ENCODE results near the gene HS3ST3A1. TPM values are rescaled to one million over a fixed set of nuclear protein-coding genes. Genes with fewer than 3 reads are reported as not detected.

HS3ST3A1 gene
- polyA plus RNA-seq, 1 donor, result 1.0 TPM

DNA sequence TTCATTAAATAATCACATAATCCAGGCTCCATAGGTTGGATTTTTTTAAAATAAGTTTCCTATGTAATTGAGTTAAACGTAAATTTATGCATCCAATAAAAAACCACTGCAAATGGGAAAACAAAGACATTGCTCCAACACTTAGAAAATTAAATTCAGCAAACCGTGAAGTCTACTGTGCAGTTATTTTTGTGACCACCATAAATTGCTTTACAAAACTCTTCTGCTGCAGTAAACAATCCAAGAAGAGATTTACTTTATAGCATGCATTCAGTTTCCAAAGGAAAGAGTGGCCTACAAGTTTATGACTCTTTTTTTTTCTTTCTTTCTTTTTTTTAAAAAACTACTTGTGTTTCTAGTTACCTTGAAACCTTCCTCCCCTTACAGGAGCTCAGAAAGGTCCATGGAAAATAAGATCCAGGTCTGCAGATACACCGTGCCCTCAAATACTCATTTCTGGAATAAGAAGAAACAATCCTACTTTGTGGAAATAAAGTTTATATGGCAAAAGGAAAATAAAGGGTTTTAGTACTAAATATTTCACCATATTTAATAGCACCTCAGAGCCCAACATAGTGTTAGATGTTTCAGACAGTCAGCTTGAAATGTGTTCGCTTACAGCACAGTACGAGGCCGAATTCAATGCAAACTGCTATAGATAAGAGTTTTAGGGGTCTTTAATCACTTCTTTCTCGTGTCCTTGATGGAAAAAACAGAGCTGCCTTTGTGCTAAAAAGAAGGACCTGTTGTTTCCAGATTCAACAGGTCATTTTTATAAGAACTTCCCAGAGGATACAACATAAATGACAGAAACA is 3.2 kb downstream of the HS3ST3A1 start:
- no peak for DNase-seq (ENCODE audit: low read depth)

DNA sequence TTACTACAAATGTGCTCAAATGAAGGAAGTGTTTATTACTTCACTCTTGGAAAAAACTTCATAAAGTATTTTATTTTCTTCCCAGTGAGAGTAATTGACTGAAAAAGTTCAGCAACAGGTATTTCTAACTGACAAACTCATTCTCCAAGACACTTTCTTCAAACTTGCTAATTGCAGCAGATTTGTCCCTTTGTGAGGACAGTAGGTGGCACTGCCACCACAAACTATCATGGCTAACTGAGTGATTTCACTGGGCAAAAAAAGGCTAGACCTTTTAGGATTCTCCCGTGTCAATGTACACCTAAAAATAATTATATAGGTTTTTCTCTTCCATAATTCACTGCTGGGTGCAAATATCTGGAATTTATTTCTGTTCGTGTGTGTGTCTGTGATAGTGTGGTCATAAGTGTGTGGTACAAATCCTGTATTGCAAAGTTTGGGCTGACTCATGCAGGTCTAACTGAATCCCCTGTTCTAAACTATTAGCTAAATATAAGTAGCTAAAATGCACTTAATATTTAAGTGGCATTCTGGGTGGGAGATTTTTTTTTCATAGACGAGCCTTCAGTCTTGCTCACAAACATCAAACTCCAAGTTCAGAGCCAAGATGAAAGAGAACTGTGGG is 3.9 kb downstream of the HS3ST3A1 start:
- DNase-seq (ENCODE audit: low read depth), result no peak

DNA sequence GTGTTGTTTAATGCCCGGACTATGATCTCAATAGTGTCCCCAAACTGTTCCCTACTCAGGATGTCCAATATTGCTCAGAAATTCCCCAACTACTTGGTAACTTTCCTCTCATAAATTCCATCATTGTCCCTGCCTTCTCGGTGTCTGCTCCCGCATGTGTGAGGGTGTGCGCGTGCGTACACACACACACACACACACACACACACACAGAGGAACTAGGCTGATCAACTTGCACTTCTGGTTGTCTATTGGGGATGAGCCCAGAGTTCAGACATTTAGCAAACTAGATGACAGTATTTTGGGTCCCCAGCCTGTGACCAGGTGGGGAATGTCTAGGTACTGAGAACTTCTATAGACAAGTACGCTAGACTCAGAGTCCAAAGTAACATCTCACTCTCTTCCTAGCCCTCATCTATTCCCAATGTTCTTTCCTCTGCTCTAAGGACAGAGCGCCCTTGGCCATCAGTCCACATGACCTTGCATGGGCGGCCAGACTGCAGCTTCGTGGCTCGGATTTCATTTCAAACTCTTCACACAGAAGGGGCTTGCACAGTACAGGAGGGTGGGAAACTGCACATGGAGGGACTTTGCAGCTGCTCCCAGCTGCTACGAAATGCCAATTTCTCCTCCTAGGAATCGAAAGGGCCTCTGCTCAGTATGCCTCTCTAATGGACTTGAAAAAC is 5.3 kb downstream of the HS3ST3A1 start:
- DNase-seq (ENCODE audit: low read depth), result no peak

DNA sequence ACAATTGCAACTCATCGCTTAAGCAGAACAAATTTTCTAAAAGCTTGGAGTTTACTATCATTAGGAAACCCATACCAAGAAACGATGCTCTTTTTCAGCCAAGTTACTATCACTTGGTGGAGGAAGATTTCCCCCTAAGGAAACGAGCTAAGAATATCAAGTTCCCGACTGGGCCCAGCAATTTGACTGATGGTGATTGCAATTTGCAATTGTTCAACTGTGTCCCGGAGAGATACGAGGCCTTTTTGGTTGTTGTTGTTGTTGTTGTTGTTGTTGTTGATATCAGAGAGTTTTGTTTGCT is 6.2 kb downstream of the HS3ST3A1 start:
- DNase-seq (ENCODE audit: low read depth), result no peak

DNA sequence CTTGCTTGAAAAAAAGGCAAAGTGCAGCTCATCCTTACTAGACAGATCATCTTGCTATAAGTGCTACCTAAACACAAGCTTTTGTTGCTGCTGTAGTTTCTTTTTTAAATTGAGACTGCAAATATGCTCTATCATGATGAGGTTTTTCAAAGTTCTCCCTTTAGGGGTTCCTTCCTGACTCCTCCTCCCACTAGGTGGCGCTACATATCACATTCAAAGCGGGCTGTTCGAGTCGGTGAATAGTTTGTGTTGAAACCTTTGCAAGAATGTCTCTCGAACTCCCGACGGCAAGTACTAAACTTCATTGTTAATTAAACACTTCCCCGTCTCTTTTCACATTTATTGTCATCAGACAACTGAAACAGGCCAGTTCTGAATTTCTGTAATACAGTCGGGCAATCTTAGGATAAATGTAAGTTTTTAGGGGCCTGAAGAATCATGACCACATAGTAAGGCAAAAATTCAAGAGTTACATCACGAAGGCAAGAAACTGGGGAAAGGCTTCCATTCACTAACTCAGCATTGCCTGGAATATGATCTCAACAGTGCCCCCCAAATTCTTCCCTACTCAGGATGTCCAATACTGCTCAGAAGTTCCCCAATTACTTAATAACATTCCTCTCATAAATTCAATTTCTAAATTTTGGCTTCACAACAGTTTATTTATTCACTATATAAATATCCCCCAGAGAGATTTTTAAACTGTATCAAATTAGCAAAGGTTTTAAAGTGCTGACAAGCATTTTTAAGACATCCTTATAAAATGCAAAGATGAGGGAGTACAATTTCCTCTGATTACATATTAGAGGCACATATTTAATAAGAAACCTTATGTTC is 6.7 kb downstream of the HS3ST3A1 start:
- peak; percentile 81 for DNase-seq (ENCODE audit: low read depth)

DNA sequence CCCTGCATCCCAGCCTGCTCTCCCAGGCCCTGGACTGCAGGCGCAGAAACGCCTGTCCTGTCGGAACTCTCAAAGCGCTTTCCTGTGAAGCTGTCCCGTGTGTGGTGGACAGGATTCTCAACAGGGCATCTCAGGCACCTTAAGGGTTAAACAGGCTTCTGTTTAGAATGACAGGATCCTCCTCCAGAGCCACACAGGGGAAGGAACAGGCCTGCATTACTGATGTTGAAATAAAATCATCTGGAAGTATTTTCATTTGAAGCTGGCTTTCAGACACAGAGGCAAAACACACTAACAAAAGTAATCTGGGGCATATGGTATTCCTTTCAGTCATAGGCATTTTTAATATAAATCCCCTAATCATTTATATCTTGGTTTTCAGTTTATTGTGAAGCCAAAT is 7.4 kb downstream of the HS3ST3A1 start:
- DNase-seq (ENCODE audit: low read depth), result no peak

DNA sequence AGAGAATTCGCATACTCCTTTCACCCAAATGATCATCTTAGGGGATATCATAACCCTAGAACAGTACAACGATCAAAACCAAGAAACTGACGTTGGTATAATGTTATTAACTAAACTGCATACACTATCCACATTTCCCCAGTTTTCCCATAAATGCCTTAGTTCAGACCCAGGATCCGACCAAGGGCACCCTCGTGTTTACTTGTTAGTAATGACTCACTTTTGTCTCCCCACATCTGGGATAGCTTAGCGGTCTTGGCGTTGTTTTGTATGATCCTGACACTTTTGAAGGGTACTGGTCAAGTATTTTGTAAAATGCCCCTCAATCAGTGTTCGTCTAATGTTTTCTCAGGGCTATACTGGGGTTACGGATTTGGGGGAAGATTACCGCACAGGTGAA is 8.0 kb downstream of the HS3ST3A1 start:
- DNase-seq (ENCODE audit: low read depth), result no peak

DNA sequence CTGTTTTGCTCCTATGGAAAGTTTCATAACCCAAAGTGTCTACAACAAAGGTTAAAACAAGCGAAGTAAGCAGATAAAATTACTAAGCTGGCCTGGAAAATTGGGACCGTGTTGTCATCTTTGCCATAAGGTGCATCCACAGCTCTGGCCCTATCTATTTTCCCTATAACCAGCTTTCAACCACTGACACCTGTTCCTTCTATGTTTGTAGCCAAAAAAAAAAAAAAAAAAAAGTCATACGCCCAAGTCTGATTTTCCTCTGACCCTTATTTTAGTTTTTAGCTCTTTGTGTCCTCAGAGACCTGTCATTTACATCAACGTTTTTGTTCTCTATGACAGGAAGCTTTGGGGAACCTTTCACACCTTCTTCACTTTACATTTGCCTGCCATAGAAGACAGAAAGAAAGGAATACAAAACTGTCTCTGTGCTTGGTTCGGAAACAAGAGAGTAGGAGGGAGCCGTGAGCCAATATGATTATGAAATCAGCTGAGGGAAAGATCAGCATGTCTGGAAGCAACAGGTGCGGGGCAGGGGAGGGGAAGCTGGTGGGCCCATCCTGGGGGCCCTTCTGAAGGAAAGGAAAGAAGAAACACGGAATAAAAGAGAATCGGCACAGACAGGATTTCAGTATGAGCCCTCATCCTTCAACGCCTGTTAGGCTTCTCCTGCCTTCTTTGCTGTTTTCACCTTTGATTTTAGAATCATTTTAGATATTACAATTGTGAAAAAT is 8.5 kb downstream of the HS3ST3A1 start:
- DNase-seq (ENCODE audit: low read depth), result no peak

DNA sequence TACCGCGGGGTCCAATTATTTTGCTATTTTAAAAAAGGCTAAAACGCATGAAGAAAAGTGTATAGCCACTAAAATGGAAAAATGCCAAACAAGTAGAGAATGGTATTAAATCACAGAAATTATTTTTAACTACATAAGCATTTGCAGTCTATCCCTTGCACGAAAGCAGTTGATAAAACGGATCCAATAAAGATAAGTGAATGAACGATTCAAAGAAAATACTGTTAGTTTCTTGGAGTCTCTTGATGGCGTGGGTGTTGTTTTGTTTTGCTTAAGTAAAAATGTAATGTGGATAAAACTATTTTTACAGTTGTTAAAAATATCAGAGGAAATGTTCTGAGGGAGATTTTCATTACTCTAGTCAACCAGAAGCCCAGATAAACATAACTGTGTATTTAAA is 9.3 kb downstream of the HS3ST3A1 start:
- no peak for DNase-seq (ENCODE audit: low read depth)

DNA sequence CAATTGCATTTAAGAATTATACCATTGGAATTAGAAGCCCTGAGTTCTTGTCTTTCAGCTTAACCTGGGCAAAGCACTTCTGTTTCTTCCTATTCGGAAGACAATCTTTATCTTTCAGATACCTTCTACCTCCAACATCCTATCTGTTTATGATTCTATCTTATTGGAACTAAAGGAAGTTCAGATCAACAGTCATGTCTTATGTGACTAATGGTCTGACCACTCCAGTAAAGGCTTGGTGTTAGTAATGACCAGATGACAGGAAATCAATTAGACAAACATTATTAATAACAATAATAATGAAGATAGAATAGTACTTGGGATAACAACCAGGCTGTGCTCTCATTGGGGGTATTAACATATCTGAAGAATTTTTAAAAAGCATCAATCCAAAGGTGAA is 11.3 kb downstream of the HS3ST3A1 start:
- DNase-seq (ENCODE audit: low read depth), result no peak

DNA sequence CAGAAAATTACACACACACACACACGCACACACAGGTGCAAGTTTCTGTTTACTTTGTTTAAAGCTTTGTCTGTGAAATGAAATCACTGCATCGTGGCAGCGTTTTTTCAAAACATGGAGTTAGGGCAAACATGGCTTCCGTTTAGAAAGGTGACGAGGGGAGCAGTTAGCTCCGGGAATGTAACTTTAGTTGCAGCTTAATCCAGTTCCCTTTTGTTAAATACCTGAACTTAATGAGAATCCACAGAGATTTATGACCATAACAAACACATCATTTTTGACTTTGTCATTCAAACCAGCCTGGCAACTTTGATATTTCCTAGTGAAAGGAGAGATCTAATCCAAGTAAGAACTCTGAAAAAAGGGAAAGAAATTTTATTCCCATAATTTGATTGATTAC is 12.1 kb downstream of the HS3ST3A1 start:
- DNase-seq (ENCODE audit: low read depth), result no peak

DNA sequence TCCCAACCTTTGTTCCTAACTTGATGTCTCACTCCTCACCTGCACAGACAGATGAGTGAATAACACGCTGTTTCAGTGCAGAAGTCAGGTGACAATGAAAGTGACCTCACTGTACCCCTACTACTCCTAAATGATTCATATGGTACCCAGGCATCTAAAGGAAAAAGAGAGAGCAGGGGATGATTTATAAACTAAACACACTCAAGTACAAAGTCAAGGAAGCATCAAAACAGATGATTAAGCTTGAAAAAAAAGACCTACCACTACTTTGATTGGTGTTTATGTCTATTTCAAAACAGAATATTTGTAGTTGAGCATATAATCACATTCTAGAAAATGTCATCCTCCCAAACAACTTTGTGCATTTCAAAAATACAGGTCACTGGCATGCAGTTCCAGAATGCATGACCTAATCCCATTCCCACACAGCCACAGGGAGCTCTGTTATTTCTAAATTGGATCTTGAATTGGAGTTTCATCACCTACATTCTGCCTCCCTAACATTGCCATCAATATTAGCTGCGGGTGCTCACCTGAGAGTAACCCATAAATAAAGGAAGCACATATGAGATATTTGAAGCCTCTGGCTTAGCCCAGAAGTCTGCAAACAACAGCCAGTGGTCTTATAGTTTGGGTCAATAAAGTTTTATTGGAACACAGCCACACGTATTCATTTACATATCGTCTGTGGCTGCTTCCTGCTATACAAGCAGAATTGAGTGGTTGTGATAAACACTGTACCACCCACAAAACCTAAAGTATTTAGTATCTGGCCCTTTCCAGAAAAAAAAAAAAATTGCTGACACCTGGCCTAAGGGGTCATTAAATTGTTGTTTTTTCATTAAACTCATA is 14.0 kb downstream of the HS3ST3A1 start:
- no peak for DNase-seq (ENCODE audit: low read depth)

DNA sequence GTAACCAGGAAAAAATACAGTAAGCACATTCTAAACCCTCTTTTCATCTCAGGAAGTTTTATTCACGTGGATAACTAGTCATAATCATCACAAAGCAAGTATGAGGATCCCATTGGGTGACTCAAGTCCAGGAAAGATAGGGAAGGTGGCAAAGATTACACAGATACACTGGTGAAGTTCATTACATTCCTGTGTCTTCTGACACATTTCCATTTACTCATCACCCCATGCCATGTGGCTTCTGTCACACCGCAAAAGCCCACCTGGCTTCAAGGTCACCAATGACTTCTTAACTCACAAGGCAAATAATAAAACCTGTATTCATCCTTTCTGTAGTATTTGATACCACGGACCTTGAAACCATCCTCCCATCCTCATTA is 17.0 kb downstream of the HS3ST3A1 start:
- no peak for DNase-seq (ENCODE audit: low read depth)

DNA sequence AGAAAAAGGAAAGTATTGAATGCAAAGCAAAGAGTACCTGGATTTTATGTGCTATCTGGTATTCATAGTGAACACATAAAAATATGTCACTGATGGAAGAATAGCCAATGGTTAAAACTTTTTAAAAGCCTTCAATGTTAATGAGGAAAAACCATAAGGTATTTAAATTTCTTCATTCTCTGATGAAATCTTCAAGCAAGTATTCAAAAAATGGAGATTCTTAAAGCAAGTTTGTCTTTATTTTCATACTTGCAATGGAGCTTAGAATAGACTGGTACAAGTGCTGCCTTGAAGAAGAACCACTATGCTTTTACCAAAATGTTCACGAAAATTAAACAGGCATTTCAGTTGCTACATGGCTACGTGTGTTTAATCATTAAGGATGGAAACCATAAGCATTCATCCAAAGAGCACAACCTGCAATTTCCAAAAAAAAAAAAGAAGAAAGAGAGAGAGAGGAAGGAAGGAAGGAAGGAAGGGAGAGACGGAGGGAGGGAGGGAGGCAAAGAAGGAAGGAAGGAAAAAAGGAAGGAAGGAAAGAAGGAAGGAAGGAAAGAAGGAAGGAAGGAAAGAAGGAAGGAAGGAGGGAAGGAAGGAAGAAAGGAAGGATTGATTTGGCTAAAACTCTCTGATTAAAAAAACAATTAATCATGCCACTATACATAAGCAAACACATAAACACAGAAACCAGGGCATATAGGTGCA is 17.6 kb downstream of the HS3ST3A1 start:
- no peak for DNase-seq (ENCODE audit: low read depth)

DNA sequence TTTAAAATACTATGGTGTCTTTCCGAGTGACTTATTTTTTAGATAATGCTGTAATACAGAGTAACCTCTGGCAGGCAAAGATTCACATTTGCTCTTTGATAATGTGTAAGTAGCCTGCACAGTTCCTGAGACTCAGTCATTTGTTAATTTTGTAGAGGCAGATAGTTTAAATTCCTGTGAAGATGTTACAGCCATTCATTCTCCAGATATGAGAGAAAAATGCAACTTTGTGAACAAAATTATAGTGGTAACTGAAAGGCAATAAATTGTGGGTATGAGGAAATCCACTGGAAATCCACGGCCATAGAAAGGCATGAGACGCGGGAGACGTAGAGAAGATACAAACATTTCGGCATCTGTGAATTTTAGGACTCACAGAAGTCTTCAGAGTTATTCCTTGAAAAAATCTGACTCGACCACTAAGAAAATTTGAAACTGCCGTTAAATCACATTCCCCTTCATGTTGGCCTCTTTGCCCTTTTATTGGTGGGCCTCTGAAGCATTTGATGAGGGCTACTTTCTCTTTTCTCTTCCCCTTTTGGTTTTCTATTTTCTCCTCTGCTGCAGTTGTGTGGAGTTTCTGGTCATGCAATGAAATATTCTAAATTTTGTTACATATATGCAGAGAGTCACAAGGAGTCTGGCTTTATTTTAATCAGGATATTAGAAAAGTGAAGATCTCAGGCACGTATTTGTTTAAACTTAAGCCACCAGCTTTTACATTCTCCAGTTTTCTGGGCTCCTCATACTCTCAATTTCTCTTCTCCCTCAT is 18.8 kb downstream of the HS3ST3A1 start:
- no peak for DNase-seq (ENCODE audit: low read depth)

DNA sequence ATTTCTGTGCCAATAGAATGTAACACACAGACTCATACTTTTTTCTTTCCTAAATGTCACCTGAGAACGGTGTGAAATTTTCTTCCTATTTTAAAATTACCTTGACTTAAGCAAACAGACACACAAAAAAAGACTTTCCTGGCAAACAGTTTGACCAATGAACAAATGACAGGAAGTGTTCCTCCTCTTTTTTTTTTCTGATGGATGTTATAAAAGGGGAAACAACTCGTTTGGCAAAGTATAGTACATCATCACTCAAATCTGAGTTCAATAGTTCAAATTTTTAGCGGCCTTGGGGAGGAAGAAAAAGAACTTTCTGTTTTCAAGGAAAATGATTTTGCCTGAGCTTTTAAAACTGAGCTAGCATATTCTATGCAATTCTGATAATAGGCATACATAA is 19.8 kb downstream of the HS3ST3A1 start:
- DNase-seq (ENCODE audit: low read depth), result no peak

DNA sequence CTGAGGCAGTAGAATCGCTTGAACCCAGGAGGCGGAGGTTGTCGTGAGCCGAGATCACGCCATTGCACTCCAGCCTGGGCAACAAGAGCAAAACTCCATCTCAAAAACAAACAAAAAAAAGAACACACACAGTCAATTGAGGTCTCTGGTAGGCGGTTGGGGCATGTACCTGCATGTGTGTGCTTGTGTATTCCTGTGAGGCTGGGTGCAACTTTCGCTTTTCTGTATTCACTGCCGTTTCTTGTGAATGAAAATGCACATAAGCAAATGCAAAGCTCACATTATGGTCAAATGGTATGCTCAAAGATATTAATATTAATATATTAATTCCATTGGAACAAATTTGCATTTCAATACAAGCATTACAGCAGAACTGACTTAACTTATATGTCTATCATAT is 20.9 kb downstream of the HS3ST3A1 start:
- DNase-seq (ENCODE audit: low read depth), result no peak

DNA sequence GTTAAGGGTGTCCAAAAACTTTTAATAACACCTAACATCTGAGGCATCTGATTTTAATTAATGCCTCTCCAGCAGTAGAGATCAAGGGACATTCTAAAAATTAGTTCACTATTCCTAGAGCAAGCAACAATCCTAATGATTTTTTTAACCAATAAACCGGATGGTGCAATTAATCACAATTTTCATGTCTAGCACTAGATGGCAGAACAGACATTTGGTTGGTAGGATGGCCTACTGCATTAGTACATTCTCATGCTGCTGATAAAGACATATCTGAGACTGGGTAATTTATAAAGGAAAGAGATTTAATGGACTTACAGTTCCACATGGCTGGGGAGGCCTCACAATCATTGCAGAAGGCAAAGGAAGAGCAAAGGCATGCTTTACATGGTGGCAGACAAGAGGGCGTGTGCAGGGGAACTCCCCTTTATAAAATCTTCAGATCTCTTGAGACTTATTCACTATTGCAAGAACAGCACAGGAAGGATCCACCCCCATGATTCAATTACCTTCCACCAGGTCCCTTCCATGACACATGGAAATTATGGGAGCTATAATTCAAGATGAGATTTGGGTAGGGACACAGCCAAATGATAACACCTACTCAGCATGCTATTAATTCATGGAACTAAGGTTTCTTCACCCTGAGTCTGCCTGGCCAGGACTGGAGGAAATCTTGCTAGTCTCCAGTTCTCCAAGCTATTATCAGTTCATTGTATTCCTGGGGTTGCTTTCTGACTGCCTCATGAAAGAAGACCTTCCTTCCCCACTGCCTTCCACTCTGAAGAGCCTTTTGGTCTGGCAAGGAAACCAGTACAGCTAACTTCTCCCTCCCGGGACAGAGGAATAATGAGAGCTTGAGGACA is 24.8 kb downstream of the HS3ST3A1 start:
- DNase-seq (ENCODE audit: low read depth), result no peak

Measured in forelimb muscle (tissue), 1 donor.